ENCODE measurements around the gene CDH26.

The CDH26 gene

GRCh38 chr20:60058879-60059278, 100.7 kb downstream of the CDH26 start:
- no peak overlapping the region for H3K27ac ChIP-seq
- no peak for TF ChIP-seq ZFX (IDR thresholded peaks at IDR 0.05)
- TF ChIP-seq, protein P1, sequence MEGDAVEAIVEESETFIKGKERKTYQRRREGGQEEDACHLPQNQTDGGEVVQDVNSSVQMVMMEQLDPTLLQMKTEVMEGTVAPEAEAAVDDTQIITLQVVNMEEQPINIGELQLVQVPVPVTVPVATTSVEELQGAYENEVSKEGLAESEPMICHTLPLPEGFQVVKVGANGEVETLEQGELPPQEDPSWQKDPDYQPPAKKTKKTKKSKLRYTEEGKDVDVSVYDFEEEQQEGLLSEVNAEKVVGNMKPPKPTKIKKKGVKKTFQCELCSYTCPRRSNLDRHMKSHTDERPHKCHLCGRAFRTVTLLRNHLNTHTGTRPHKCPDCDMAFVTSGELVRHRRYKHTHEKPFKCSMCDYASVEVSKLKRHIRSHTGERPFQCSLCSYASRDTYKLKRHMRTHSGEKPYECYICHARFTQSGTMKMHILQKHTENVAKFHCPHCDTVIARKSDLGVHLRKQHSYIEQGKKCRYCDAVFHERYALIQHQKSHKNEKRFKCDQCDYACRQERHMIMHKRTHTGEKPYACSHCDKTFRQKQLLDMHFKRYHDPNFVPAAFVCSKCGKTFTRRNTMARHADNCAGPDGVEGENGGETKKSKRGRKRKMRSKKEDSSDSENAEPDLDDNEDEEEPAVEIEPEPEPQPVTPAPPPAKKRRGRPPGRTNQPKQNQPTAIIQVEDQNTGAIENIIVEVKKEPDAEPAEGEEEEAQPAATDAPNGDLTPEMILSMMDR (conservative IDR thresholded peaks at IDR 0.05): no peak

- TF ChIP-seq, protein P1 (conservative IDR thresholded peaks at IDR 0.05): no peak
- no peak for TF ChIP-seq ZFX (IDR thresholded peaks at IDR 0.05)
- H3K27ac ChIP-seq: no peak overlapping the region
Observed at GRCh38 chr20:60060006-60060557, 101.9 kb downstream of the CDH26 start.

GRCh38 chr20:60060593-60060992, 102.4 kb downstream of the CDH26 start:
- TF ChIP-seq ZFX (IDR thresholded peaks at IDR 0.05): no peak
- TF ChIP-seq, protein P1 (conservative IDR thresholded peaks at IDR 0.05): no peak
- no peak overlapping the region for H3K27ac ChIP-seq

DNA sequence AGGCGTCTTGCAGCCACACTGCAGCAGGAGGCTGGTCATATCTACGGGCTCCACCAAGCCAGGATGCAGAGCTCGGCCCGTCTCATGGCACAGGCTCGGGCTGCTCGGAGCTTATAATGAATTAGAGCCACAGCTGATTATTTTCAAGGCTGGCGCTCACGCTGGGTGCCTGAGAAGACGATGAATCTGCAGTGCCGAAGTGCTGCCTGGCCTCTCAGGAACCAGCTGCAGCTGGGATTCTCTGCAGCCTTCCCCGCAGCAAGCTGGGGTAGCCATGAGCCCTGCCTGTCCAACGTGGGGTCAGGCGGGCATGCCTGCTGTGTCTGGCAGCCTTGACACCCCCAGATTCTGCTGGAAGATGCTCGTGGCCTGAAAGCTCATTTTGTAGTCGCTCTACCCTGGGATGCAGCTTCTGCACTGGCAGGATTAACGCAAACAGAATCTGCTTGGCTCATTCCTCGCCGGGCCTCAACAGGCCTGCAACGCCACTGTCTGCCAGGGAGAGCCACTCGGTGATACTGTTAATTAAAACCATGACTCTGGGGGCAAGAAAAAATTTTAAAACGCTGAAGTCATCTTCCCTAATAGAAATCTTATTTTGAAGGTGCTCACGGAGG, 104.3 kb downstream of the CDH26 start:
- H3K27ac ChIP-seq: no peak overlapping the region
- TF ChIP-seq ZFX (IDR thresholded peaks at IDR 0.05): no peak
- TF ChIP-seq, protein P1 (conservative IDR thresholded peaks at IDR 0.05): no peak

GRCh38 chr20:60063048-60063451, 104.8 kb downstream of the CDH26 start:
- TF ChIP-seq, protein P1 (conservative IDR thresholded peaks at IDR 0.05): no peak
- TF ChIP-seq ZFX (IDR thresholded peaks at IDR 0.05): no peak
- no peak overlapping the region for H3K27ac ChIP-seq

- TF ChIP-seq ZFX (IDR thresholded peaks at IDR 0.05): no peak
- TF ChIP-seq, protein P1 (conservative IDR thresholded peaks at IDR 0.05): no peak
- no peak overlapping the region for H3K27ac ChIP-seq
Observed at GRCh38 chr20:60063739-60064380, 105.6 kb downstream of the CDH26 start.

Data from C4-2B (cell line).